ENCODE results near the gene NSMF.

The NSMF gene

DNA sequence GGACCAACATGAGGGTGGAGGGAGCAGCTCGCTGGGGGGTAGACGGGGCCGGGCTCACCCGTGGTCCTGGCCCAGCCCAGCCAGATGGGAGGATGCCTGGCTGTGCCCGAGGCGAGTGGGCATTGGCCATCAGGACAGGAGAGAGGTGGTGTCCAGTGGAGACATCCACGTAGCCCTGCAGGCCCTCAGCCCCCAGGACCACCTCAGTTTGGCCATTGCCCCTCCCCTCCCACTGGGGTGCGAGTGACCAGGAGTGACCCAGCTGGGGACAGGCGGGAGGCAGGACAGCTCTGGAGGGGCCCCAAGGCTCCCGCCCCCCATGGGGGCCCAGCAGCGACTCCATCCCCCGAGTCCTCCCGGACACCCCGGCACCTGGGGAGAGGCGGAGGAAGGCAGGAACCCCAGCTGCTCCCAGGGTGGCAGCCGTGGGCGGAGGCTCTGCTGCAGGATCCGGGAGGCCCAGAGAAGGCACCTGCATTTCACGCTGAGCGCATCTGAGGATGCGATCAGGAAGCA, 27.7 kb downstream of the NSMF start:
- peaks cover 8% of the 10 kb centered on the region for H3K4me1 ChIP-seq
- TF ChIP-seq, protein P1, sequence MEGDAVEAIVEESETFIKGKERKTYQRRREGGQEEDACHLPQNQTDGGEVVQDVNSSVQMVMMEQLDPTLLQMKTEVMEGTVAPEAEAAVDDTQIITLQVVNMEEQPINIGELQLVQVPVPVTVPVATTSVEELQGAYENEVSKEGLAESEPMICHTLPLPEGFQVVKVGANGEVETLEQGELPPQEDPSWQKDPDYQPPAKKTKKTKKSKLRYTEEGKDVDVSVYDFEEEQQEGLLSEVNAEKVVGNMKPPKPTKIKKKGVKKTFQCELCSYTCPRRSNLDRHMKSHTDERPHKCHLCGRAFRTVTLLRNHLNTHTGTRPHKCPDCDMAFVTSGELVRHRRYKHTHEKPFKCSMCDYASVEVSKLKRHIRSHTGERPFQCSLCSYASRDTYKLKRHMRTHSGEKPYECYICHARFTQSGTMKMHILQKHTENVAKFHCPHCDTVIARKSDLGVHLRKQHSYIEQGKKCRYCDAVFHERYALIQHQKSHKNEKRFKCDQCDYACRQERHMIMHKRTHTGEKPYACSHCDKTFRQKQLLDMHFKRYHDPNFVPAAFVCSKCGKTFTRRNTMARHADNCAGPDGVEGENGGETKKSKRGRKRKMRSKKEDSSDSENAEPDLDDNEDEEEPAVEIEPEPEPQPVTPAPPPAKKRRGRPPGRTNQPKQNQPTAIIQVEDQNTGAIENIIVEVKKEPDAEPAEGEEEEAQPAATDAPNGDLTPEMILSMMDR (IDR thresholded peaks at IDR 0.05; ENCODE audit: low read depth, low read length), result no peak

DNA sequence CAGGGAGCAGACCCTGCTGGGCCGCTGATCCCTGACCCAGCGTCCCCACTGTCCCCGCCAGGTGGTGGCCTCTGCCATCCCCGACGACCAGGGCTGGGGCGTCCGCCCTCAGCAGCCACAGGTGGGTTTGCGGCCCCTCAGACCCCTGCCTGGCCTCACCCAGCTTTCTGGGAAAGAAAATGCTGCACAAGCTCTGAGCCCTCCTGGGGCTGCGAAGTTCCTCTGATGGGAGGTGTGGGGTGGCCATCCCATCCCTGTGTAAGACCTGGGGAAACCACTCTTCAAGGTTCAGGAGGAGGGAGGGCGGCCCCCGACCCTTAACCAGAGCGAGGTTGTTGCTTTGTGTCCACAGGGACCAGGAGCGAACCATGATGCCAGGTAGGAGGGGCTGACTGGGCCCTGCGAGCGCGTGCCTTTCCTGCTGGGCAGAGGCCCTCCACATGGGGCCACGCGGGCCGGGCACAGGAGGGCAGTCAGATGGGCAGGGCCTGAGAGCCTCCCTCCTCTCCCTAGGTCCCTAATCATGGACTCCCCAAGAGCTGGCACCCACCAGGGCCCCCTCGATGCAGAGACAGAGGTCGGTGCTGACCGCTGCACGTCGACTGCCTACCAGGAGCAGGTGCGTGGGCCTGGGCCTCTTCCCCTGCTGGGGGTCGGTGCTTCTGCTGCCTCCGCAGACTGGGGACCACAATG, 28.3 kb downstream of the NSMF start:
- H3K4me1 ChIP-seq, result peaks cover 4% of the 10 kb centered on the region
- DNase-seq, result peak; percentile 16
- no peaks in the 10 kb centered on the region for H3K36me3 ChIP-seq
- H3K4me3 ChIP-seq (ENCODE audit: low read depth, low read length), result no peak overlapping the region
- H3K9me3 ChIP-seq, result no peaks in the 10 kb centered on the region
- H3K27me3 ChIP-seq, result no peaks in the 10 kb centered on the region
- TF ChIP-seq, protein P1 (IDR thresholded peaks at IDR 0.05; ENCODE audit: low read depth, low read length), result no peak

More for the DNA sequence above, 27.7 kb downstream of the NSMF start:
- DNase-seq, result peak; percentile 10
- no peaks in the 10 kb centered on the region for H3K27me3 ChIP-seq
- H3K9me3 ChIP-seq, result no peaks in the 10 kb centered on the region
- no peak overlapping the region for H3K4me3 ChIP-seq (ENCODE audit: low read depth, low read length)
- H3K36me3 ChIP-seq, result no peaks in the 10 kb centered on the region

DNA sequence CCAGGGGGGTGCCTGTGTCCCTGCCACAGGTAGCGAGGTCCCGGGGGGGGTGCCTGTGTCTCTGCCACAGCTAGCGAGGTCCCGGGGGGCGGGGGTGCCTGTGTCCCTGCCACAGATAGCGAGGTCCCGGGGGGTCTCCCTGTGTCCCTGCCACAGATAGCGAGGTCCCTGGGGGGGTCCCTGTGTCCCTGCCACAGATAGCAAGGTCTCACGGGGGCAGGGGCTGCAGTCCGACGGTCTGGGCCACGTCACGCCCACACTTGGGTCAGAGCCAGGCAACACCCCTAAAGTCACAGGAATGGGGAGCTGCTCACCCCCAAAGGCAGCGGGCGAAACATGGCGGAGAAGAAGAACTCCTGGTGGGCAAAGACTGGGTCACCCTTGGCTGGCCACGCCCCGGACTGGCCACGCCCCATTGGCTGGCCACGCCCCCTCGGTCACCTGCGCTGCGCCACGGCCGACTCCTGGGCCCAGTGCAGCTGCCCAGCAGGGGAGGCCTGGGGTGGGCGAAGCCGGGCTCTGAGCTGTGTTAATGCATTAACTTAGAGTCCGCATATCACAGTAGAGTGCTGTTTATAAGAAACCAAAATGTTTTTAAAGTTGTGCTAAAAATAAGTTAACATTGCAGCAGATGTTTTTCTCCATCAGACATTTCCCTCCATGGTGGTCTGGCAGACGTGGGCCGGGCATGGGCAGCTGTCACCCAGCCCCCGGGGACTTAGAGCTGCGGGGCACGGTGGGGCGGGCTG, 29.0 kb downstream of the NSMF start:
- TF ChIP-seq, protein P1 (IDR thresholded peaks at IDR 0.05; ENCODE audit: low read depth, low read length), result no peak
- Histone ChIP-seq H3K27me3 (no peaks in the 10 kb centered on the region), H3K9me3 (no peaks in the 10 kb centered on the region), H3K4me3 (ENCODE audit: low read depth, low read length) (peak overlapping the region; percentile 37), H3K36me3 (no peaks in the 10 kb centered on the region), H3K4me1 (peaks cover 4% of the 10 kb centered on the region)
- peak; percentile 68 for DNase-seq

DNA sequence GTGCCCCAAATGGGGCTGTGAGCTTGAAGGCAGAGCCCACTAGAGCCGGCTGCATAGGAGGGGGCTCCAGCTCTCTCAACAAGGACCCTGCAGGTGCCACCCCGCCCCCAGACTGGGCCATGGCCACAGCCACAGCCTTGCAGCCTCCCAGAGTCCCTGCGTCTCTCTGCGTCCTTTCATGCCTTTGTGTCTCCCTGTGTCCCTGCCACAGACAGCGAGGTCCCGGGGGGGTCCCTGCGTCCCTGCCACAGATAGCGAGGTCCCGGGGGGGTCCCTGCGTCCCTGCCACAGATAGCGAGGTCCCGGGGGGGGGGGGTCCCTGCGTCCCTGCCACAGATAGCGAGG, 29.6 kb downstream of the NSMF start:
- Histone ChIP-seq H3K4me1 (peaks cover 10% of the 10 kb centered on the region), H3K36me3 (no peaks in the 10 kb centered on the region), H3K27me3 (no peaks in the 10 kb centered on the region), H3K9me3 (no peaks in the 10 kb centered on the region), H3K4me3 (ENCODE audit: low read depth, low read length) (no peak overlapping the region)
- TF ChIP-seq, protein P1 (IDR thresholded peaks at IDR 0.05; ENCODE audit: low read depth, low read length), result no peak
- peak; percentile 9 for DNase-seq

DNA sequence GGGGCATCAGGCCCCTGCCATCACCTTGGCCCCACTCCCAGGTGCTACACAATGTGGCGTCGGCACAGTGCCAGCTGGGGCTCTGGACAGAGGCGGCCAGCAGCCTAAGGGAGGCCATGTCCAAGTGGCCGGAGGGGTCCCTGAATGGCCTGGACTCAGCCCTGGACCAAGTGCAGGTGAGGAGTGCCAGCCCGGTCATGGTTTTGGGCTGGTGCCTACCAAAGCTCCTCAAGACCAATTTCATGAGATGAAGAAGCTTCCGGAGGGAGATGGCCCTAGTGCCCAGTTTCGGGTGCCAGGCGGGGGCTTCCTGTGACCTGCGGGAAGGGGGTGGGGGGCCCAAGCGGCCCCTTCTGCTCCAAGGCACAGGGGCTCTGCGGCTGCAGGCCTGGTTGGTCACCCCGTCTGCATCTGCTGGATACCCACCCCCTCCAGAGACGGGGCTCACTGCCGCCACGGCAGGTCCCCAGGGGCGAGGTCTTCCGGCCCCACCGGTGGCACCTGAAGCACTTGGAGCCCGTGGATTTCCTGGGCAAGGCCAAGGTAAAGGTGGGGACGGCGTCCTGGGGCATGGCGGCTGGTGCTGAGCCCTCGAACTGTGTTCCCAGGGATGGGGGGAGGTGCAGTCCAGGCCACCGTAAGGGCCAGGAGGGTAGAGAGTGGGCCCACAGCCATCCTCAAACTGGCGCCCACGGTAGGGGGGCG, 30.1 kb downstream of the NSMF start:
- peak; percentile 12 for DNase-seq
- TF ChIP-seq, protein P1 (IDR thresholded peaks at IDR 0.05; ENCODE audit: low read depth, low read length), result no peak
- H3K4me3 ChIP-seq (ENCODE audit: low read depth, low read length), result no peak overlapping the region
- peaks cover 10% of the 10 kb centered on the region for H3K4me1 ChIP-seq
- H3K27me3 ChIP-seq, result no peaks in the 10 kb centered on the region
- H3K9me3 ChIP-seq, result no peaks in the 10 kb centered on the region
- no peaks in the 10 kb centered on the region for H3K36me3 ChIP-seq

All from BE2C (cell line).